Measurements from ENCODE around the gene TRIM47.
A peak's percentile ranks its signal among the peaks of the same experiment; 100 is the strongest.
"Not testable (repeated sequence)": the region's sequence is repeated elsewhere in the genome, so short reads cannot be mapped to it uniquely, and the experiment has no call there.

The TRIM47 gene

GRCh38 chr17:75875182-75875939, 3.0 kb downstream of the TRIM47 start:
- no peak for TF ChIP-seq POLR2A (IDR thresholded peaks at IDR 0.05; ENCODE audit: low read depth, low read length)
- FAIRE-seq (no peak), DNase-seq (ENCODE audit: insufficient read length, low spot score) (no peak)

- TF ChIP-seq POLR2A (IDR thresholded peaks at IDR 0.05; ENCODE audit: low read depth, low read length): no peak
- DNase-seq (ENCODE audit: insufficient read length, low spot score): no peak
- no peak for FAIRE-seq
Observed at GRCh38 chr17:75874323-75875181, 3.8 kb downstream of the TRIM47 start.

GRCh38 chr17:75873587-75874322, 4.6 kb downstream of the TRIM47 start:
- no peak for FAIRE-seq
- DNase-seq (ENCODE audit: insufficient read length, low spot score): no peak
- no peak for TF ChIP-seq POLR2A (IDR thresholded peaks at IDR 0.05; ENCODE audit: low read depth, low read length)

GRCh38 chr17:75872434-75873351, 5.7 kb downstream of the TRIM47 start:
- FAIRE-seq: no peak
- peak; percentile 38 for TF ChIP-seq POLR2A (IDR thresholded peaks at IDR 0.05; ENCODE audit: low read depth, low read length)
- peak; percentile 95 for DNase-seq (ENCODE audit: insufficient read length, low spot score)

GRCh38 chr17:75870228-75870627, 8.2 kb downstream of the TRIM47 start:
- FAIRE-seq; DNase-seq (ENCODE audit: insufficient read length, low spot score): not testable (repeated sequence)

- peak; percentile 40; the same call in 1 of the 2 replicates for TF ChIP-seq POLR2A (IDR thresholded peaks at IDR 0.05; ENCODE audit: low read depth, low read length)
- FAIRE-seq (no peak), DNase-seq (ENCODE audit: insufficient read length, low spot score) (peak; percentile 63)
Observed at GRCh38 chr17:75869282-75870141, 8.9 kb downstream of the TRIM47 start.

- not testable (repeated sequence) for FAIRE-seq
Observed at GRCh38 chr17:75868730-75869281, 9.6 kb downstream of the TRIM47 start.

GRCh38 chr17:75865404-75866188, 12.8 kb downstream of the TRIM47 start:
- FAIRE-seq; DNase-seq (ENCODE audit: insufficient read length, low spot score): not testable (repeated sequence)

More at GRCh38 chr17:75868730-75869281, 9.6 kb downstream of the TRIM47 start:
- not testable (repeated sequence) for DNase-seq (ENCODE audit: insufficient read length, low spot score)

- not testable (repeated sequence) for FAIRE-seq; DNase-seq (ENCODE audit: insufficient read length, low spot score)
Observed at GRCh38 chr17:75864887-75865286, 13.5 kb downstream of the TRIM47 start.

GRCh38 chr17:75864448-75864871, 13.9 kb downstream of the TRIM47 start:
- TF ChIP-seq POLR2A (IDR thresholded peaks at IDR 0.05; ENCODE audit: low read depth, low read length): no peak
- peak; percentile 60 for DNase-seq (ENCODE audit: insufficient read length, low spot score)
- no peak for FAIRE-seq

- DNase-seq (ENCODE audit: insufficient read length, low spot score): no peak
- no peak for TF ChIP-seq POLR2A (IDR thresholded peaks at IDR 0.05; ENCODE audit: low read depth, low read length)
- no peak for FAIRE-seq
Observed at GRCh38 chr17:75861927-75862317, 16.5 kb downstream of the TRIM47 start.

GRCh38 chr17:75859358-75859757, 19.0 kb downstream of the TRIM47 start:
- FAIRE-seq: not testable (repeated sequence)

More at GRCh38 chr17:75859358-75859757, 19.0 kb downstream of the TRIM47 start:
- DNase-seq (ENCODE audit: insufficient read length, low spot score): not testable (repeated sequence)

All from H54 (cell line).